DOHH2 (cell line): ENCODE measurements around the gene SP4.
A peak's percentile ranks its signal among the peaks of the same experiment; 100 is the strongest.

Experiments used
- H3F3A ChIP-seq: fragments of 200-600 bp; sonication (generic), shearing (Covaris generic); 2 replicates; pipeline ENCODE4 v1.6.0; 2016; ENCODE audit warnings: antibody characterized with exemption, mild to moderate bottlenecking; ENCODE audit not compliant: control insufficient read depth, insufficient read depth
- H3K27ac ChIP-seq: fragments of 200-600 bp; sonication (generic); 2 replicates; pipeline ENCODE4 v1.5.1; 2014; ENCODE audit warnings: low read depth, mild to moderate bottlenecking, low read length, moderate library complexity
- H3K27me3 ChIP-seq: fragments of 200-600 bp; sonication (generic); 2 replicates; pipeline ENCODE4 v1.6.1; 2014; ENCODE audit warnings: mild to moderate bottlenecking, low read length, mixed read lengths; ENCODE audit not compliant: control insufficient read depth
- H3K36me3 ChIP-seq: fragments of 200-600 bp; sonication (generic); 2 replicates; pipeline ENCODE4 v1.6.1; 2014; ENCODE audit warnings: mild to moderate bottlenecking, low read length, moderate library complexity, mixed read lengths; ENCODE audit not compliant: control insufficient read depth
- H3K4me1 ChIP-seq: fragments of 200-600 bp; sonication (generic); 2 replicates; pipeline ENCODE4 v1.6.1; 2014; ENCODE audit warnings: mild to moderate bottlenecking, low read length, mixed read lengths; ENCODE audit not compliant: control insufficient read depth
- H3K4me2 ChIP-seq: fragments of 200-600 bp; sonication (generic); 2 replicates; pipeline ENCODE4 v1.6.0; 2014; ENCODE audit warnings: mild to moderate bottlenecking, low read length, moderate library complexity
- H3K4me3 ChIP-seq: fragments of 200-600 bp; sonication (generic); 2 replicates; pipeline ENCODE4 v1.5.1; 2014; ENCODE audit warnings: mild to moderate bottlenecking, low read length, mixed read lengths
- H3K79me2 ChIP-seq: fragments of 200-600 bp; sonication (generic); 2 replicates; pipeline ENCODE4 v1.6.1; 2014; ENCODE audit warnings: mild to moderate bottlenecking, low read length, mixed read lengths; ENCODE audit not compliant: control insufficient read depth
- H3K9me2 ChIP-seq: fragments of 200-600 bp; sonication (generic); replicated peaks from 2 replicates; pipeline ENCODE4 v1.6.1; 2014; ENCODE audit warnings: mild to moderate bottlenecking, low read length, mixed read lengths; ENCODE audit not compliant: control insufficient read depth
- H3K9me3 ChIP-seq: fragments of 200-600 bp; sonication (generic); 2 replicates; pipeline ENCODE4 v1.6.1; 2014; ENCODE audit warnings: antibody characterized with exemption, low read length, mixed read lengths; ENCODE audit not compliant: control insufficient read depth, insufficient read depth
- H4K20me1 ChIP-seq: fragments of 200-600 bp; sonication (generic); 2 replicates; pipeline ENCODE4 v1.6.0; 2014; ENCODE audit warnings: low read depth, mild to moderate bottlenecking, antibody characterized with exemption, low read length, moderate library complexity; ENCODE audit not compliant: control insufficient read depth, insufficient read depth
- CTCF ChIP-seq: fragments of 200-600 bp; sonication (generic); IDR thresholded peaks from one replicate; pipeline ENCODE4 v1.5.1; 2014; ENCODE audit warnings: antibody characterized with exemption, mild to moderate bottlenecking, low read depth, low read length; ENCODE audit not compliant: poor library complexity, severe bottlenecking
- EZH2phosphoT487 ChIP-seq: fragments of 200-600 bp; sonication (generic); IDR thresholded peaks from 2 replicates; pipeline ENCODE4 v1.6.1; 2017; ENCODE audit warnings: borderline replicate concordance, mild to moderate bottlenecking, antibody characterized with exemption, low read length, moderate library complexity, mixed read lengths

SP4 gene

GRCh38 chr7:21504021-21504420 lies 76.1 kb downstream of the SP4 start:
- Histone ChIP-seq H3K9me3 (peaks cover 3% of the 10 kb centered on the region; the same call in 1 of the 2 replicates), H3K79me2 (no peaks in the 10 kb centered on the region), H3K27ac (no peak overlapping the region), H3K27me3 (no peaks in the 10 kb centered on the region), H3K4me3 (no peak overlapping the region), H3K4me2 (no peak overlapping the region), H3K36me3 (0 out of 2 replicates have a peak, but pooled peaks cover 4% of the 10 kb centered on the region), H3K4me1 (no peaks in the 10 kb centered on the region), H4K20me1 (no peaks in the 10 kb centered on the region), H3F3A (no peaks in the 10 kb centered on the region), H3K9me2 (no peaks in the 10 kb centered on the region)
- TF ChIP-seq CTCF (no peak), EZH2phosphoT487 (no peak)

DNA sequence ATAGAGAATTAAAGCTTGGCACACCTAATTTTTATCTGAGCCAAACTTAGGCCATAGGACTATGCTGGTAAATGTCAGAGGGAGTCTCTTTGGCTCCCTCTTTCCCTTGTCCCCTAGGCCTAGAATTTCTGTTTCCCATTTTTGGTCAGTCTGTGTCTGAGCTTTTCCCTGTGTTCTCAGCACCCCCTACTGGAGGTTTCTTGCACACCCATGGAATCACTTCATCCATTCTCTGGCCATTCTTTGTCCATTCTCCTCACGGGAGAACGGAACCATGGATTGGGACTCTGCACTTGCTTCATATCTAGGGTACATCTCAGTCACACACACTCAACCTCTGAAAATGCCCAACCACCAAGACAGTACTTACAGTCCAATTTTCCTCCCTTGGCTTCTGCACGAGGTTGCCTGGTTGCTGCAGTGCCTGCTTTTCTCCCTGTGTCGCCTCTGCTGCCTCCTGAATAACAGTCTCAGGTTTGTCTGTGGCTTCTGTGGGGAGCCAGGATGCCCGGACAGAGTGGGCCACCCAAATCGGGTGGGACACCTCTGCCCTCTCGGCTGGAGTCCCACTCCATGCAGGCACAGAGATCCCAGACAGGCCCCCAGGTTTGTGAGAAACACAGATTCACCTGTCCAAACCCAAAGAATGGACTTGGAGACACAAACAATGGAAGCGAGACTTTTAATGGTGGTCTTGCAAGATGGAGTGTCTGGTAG lies 79.9 kb downstream of the SP4 start:
- Histone ChIP-seq H3K36me3 (peaks cover 15% of the 10 kb centered on the region), H3K79me2 (no peaks in the 10 kb centered on the region), H3K27ac (no peak overlapping the region), H3K4me2 (no peak overlapping the region), H3F3A (no peaks in the 10 kb centered on the region), H3K9me3 (no peaks in the 10 kb centered on the region), H3K27me3 (no peaks in the 10 kb centered on the region), H3K9me2 (no peaks in the 10 kb centered on the region), H4K20me1 (no peaks in the 10 kb centered on the region), H3K4me3 (no peak overlapping the region), H3K4me1 (no peaks in the 10 kb centered on the region)
- TF ChIP-seq CTCF = peak; percentile 82
- no peak for TF ChIP-seq EZH2phosphoT487

- Histone ChIP-seq H4K20me1 (no peaks in the 10 kb centered on the region), H3K9me3 (no peaks in the 10 kb centered on the region), H3K4me3 (no peak overlapping the region), H3K79me2 (no peaks in the 10 kb centered on the region), H3K4me1 (no peaks in the 10 kb centered on the region), H3K9me2 (no peaks in the 10 kb centered on the region), H3K27me3 (no peaks in the 10 kb centered on the region), H3F3A (no peaks in the 10 kb centered on the region), H3K36me3 (peaks cover 15% of the 10 kb centered on the region), H3K27ac (no peak overlapping the region), H3K4me2 (no peak overlapping the region)
- TF ChIP-seq CTCF = no peak
- no peak for TF ChIP-seq EZH2phosphoT487
Measured at GRCh38 chr7:21508538-21508937, 80.7 kb downstream of the SP4 start.
